Fibroblast of upper back skin (primary cell): ENCODE data around the gene SGTA.
"Not testable (repeated sequence)": the region's sequence is repeated elsewhere in the genome, so short reads cannot be mapped to it uniquely, and the experiment has no call there.

Source experiments
- DNase-seq: peaks from one replicate; pipeline ENCODE4 v3.0.0-alpha.2; 2013

SGTA gene

DNA sequence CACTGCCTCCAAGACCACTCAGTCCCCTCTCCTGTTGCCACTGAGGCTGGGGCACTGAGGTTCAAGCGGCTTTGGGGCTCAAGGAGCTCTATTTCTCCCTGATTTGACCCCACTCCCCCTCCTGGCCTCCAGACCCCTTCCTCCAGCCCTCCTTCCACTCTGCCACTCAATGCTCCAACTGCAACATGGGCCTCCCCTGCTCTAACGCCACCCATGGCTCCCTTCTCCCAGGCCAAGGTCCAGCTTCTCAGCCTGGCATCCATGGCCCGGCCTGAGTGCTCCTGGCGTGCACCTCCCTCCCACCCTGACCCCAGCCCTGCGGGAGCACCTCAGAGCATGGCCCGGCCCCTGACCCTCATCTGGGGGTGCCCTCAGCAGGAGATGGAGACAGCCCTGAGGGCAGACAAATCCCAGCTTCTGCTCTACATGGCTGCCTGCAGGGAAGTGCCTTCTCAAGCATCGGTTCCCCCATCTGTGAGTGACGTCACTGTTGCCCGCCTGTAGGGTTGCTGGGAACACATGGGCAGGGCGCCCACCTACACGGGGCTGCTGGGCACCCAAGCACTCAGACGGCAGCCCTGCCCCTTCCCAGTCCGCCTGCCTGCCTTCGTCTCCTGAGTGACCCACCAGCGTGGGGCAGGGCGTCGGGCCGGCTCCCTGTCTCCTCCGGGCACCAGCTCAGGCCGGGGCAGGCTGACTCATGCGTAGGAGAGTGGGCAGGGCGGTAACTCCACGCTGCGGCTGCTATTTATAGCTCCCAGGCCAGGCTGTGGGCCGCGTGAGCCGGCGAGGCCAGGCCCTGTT lies 60.3 kb downstream of the SGTA start:
- DNase-seq: peak; percentile 9

DNA sequence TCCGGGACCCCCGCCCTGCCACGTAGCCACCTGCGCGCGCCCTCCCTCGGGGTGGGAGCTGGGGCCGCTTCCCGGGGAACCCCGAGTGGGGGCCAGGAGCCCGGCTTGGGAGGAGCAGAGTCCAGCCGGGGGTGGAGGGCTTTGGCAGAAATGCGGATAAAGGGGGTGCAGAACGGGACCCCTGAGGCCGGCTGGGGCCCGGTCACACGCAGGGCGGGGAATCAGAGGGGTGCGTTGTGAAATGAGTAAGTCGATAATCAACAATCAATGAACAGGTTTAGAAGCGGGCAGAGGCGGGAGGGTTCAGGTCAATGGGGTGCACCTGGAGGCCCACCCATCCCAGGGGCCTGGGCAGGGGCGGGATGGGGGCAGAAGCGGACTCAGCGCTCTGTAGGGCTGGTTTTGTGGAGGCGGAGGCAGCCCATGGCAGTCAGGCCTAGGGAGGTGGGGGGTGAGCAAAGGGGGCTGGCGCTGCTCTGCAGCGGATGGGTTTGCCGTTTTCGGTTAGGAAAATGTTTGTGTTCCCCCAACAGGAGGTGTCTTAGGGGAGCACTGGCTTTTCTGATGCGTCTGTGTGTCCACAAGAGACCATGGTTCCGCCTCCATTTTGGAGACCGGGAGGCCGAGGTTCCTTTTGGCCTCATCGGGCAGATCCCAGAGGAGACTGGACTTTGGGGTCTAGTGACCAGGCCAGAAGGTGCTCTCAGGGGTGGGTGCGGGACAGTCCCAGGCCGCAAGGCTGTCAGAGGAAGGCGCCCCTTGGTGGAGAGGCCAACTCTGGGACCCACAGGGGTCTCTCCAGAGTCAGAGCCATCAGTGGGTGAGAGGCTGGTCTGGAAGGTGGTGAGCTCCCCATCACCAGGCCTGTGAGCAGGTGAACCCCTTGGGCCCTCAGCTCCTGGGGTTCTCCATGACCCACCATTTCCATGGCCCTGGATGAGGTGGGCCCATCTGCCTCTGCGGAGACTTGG lies 61.2 kb downstream of the SGTA start:
- no peak for DNase-seq

DNA sequence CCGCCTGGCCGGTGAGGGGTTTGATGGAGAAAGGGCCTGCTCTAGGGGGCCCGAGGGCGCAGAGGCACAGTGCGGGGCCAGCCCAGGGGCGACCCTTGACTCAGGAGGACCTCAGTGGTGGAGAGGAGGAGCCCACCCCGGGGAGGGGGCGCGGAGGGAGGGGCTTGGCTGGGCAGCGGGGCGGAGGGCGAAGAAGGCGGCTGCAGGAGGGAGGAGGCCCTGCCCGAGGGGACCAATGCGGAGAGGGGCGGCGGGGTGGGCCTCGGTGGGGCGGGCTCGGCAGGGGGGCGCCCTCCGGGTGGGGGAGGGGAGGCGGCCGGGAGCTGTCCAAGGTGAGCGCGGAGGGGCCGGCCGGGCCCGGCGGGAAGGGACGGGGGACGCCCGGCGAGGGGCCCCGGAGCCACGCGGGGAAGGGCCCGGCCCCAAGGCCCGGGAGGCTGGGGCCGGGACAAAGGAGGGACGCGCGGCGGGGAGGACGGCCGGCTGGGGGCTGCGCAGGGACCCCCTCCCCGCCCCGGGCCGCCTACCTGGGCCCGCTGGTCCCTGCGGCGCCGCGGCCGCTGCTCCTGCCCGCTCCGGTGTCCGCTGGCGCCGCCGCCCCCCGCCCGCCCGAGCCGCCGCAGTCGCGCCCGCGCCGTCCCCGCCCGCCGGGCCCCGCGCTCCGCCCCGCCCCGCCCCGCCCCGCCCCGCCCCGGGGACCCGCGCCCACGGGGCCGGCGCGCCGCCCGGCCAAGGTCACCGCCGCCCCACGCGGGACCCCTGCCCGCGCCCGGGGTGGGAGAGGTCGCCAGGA lies 62.1 kb downstream of the SGTA start, which contains the start of gene DIRAS1:
Gene DIRAS1 (minus strand): TSS at position 596 of the 793 bp plus-strand sequence. CDS start 3,566 bp downstream, outside the sequence.
- DNase-seq: no peak

DNA sequence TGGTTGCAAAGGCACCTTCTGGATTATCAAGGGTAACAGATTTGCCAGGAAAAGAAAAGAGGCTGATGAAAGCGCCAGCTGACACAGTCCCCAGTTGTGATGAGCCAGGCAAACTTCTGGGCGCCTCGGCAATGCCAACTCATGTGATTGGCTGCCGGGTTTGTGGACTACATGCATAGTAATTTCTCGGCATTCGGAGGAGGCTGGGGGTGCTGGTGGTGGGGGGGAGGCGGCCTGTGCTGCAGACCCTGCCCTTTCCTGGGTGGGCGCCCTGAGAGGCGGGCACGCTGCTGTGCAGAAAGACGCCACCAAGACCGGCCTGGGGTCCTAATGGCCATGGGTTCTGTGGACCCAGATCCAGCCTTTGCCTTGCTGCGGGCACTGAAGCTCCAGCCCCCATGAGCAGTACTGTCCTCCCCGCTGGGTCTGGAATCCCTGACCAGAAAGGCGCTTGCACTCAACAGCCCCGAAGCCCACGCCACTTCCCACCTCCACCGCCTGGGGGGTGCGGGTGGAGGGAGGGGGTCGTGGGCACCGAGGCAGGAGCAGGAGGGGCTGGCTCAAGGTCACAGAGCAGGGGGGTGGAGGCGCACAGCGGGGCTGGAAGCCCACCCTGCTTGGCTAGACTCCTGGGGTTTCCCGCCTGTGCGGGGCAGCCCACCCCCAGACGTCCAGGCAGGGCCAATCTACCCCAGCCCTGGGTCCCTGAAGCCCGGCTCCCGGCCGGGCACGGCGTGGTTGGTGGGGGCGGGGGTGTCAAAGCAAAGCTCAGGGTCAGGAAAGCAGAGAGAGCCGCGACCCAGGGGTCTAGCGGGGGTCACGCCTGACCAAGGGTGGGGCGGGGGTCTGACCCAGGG lies 62.9 kb downstream of the SGTA start:
- peak; percentile 13 for DNase-seq

DNA sequence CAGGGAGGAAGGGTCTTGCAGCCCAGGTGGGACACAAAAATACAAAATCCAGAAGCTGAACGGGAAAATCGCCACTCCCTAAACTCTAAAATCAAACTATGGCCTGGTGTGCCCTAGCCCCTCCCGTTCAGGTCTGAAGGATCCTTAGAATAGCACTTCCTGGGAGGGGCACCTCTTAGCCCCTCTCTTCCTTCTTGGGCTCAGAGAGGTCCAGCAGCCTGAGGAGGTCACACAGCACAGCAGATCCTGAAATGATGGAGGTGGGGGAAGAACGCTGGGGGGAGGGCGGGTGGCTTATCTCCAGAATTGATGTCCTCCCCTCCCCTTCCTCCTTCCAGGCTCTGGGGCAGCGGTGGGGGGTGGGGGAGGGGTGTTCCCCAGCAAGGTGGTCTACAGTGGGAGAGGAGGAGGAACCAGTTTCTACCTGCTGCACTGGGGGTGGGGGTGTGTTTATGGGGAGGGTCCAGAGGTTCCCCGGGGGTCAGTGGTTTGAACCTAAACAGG lies 63.8 kb downstream of the SGTA start:
- no peak for DNase-seq

DNA sequence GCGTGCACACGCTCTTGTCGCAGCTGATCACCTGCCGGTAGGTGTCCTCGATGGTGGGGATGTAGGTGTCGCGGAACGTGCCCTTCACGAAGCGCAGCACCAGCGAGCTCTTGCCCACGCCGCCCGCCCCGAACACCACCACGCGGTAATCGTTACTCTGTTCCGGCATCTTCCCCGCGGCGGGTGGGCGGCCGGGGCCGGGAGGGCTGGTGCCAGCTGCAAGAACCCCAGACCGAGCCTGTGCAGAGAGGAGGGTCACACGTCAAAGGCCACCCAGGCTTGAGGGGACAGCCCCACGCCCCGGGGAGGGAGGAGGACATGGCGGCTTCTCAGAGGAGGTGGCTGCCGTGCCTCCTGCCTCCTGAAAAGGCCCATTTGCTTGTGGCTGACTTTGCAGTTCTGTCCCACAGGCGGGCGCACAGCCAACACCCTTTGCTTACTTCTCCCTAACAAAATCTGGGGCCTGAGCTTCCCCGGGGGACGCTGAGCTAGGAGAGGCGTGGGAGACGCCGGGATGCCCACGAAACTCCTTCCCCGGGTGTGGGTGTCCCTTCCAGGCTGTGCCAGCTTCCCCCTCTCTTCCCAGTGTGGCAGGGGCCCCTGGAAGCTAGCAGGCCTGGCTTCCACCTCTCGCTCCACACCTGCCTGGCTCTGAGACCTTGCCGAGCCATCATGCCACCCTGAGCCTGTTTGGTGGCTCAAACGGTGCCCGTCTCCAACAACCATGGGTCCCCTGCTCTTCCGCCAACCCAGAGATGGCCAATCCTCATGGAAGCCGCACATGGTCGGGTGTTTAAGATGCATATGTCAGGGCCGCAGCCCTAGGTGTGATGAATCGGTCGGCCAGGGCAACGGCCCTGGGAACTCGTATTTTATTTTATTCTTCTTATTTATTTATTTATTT lies 65.2 kb downstream of the SGTA start:
- no peak for DNase-seq

DNA sequence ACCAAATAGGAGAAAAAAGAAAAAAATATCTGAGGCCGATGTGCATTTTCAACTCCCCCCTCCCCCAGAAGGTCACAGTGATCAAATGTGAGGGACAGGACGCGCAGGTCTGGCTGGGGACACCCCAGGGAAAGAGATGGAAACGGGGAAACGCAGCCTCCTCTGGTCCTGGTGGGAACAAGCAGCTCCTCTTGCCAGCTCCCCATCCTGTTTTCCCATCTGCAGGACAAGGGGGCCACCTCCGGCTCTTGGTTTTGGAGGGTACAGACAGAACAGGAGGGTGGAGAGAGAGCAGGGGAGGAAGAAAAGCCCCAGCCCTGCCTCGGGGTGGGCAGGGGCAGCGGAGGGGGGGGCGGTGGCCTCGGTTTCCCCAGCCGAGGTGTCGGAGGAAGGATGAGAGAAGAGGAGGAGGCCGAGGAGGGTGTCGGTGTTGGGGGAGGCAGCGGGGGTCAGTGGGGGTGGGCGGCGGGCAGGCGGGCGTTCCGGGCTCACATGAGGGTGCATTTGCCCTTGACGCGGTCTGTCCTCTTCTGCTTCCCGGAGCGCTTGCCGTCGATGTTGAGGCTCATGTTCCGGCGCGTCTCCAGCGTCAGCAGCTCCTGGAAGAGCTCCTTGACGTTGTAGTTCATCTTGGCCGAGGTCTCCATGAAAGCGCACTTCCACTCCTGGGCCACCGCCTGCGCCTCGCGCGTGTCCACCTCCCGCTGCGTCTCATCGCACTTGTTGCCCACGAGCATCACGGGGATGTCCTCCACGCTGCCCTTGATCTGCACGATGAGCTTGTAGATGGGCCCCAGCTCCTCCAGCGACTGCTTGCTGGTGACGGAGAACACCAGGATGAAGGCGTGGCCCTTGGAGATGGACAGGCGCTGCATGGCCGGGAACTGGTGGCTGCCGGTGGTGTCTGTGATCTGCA lies 66.1 kb downstream of the SGTA start:
- DNase-seq: no peak

DNA sequence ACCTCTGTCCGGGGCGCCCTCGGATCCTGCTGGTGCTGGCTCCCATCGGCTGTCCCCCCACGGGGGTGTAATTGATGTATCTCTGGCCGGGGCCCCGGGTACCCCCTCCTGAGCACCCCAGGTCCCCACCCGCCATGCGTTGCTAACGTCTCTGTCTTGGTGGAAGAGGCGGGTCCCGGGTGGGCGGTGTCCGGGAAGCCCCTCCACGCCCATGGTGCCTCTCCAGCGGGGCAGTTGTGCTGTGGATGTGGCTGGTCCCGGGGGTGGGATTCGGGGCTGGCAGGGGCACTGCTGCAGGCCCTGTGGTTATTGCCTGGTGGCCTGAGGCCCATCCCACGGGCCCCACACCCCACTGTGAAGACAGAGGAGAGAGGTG lies 66.8 kb downstream of the SGTA start:
- no peak for DNase-seq

DNA sequence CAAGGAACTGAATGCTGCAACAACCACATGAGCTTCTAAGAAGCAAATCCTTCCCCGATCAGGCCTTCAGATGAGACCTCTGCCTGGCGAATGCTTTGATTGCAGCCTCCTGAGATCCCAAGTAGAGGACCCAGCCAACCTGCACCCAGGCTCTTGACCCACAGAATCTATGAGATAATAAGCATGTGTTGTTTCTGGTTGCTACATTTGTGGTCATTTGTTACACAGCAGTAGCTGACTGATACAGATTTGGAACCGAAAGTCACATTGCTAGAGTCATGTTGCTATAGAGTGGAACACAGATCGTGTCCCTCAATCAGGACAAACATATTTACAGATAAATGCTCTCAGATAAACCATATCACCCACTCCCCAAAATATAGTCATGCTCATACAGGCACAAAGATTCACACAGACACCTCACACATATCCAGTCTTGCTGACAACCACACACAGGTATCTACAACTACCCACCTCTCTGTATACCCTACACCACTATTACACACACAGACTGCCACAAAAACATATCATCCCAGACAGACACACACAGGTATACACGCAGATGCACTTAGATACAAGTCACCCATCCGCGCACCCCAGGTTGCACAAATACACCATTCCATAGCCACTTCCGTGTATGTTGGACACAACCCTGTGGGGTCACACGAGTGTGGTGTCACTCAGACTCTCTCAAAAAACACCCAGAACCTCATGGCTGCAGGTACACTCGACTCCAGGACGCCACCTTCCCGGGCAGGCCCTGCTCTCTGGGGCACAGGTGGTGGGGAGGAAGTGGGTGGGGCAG lies 67.4 kb downstream of the SGTA start:
- no peak for DNase-seq

DNA sequence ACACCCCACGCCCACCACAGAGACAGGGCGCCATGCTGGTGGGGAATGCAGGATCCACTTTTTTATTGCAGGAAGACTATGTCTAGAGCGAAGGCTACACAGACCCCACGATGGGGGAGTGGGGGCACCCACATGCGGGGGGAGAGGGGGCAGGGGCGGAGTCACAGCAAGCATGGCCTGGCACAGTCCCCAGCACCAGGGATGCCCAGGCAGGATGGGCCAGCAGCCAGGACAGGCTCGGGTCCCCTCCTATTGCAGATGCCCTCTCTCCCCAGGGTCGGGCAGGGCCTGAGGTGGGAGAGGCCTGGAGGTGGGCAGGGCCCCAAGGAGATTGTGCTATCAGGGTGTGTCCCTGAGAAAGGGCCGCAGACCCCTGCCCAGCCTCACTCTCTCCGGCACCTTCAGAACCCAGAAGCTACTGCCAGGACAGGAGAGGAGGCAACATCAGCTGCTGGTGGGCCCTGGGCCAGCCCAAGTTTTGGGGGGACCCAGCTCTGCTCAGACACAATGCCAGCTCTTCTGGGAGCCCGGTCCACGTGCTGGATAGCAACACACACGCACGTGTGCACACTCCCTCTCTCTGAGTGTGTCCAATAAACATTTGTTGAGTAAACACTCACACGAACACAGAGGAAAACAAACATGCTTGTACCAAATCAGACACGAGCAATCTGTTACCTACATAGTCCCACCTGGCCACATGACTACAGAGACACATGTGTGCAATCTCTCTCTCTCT lies 68.4 kb downstream of the SGTA start:
- DNase-seq: no peak

DNA sequence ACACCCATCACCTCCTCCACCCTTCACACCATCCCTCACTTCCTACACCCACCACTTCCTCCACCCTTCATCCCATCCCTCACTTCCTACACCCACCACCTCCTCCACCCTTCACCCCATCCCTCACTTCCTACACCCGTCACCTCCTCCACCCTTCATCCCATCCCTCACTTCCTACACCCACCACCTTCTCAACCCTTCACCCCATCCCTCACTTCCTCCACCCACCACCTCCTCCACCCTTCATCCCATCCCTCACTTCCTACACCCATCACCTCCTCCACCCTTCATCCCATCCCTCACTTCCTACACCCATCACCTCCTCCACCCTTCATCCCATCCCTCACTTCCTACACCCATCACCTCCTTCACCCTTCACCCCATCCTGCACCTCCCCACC lies 69.0 kb downstream of the SGTA start:
- not testable (repeated sequence) for DNase-seq

DNA sequence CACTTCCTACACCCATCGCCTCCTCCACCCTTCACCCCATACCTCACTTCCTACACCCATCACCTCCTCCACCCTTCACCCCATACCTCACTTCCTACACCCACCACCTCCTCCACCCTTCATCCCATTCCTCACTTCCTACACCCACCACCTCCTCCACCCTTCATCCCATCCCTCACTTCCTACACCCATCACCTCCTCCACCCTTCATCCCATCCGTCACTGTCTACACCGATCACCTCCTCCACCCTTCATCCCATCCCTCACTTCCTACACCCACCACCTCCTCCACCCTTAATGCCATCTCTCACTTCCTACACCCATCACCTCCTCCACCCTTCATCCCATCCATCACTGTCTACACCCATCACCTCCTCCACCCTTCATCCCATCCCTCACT lies 69.9 kb downstream of the SGTA start:
- not testable (repeated sequence) for DNase-seq

DNA sequence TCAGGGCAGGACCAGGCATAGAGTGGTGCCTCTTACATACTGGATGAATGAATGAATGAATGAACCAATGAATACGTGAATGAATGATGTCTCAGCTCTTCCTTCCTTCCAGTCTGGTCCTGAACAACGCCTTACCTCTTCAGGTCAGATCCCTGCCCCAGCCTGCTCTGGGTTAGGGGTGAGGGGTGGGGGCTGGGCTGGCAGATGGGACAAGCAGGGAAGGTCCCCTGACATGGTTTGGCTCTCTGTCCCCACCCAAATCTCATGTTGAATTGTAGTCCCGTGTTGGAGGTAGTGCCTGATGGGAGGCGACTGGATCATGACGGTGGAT lies 71.2 kb downstream of the SGTA start:
- no peak for DNase-seq

DNA sequence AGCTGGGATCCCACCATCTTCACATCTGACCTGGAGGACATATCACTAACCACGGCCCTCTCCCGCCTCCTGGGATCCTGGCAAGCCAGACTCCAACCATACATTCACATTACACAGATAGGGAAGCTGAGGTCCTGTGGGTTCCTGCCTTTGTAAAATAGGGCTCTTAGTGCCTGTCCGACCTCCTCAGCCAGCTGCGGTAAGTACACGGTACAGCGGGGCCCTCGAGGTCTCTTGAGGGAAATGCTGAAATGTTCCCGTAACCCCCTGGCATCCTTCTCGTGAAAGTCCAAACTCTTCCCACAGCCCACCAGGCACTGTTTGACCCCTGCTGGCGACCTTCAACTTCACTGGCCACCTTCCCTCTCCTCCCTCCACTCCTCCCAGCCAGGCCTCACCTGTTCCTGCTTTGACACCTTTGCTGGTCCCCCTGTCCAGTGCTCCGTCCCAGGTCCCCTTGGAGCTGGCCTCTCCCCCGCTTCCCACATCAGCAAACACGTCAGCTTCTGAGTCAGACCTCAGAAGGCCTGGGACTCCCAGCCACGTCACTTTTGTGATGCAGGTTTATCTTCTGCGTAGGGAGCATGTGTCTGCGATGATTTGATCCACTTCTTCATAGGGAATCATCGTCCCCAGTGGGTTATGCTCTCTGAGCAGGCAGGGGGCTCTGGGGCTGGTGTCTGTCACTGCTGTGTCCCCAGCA lies 71.8 kb downstream of the SGTA start:
- peak; percentile 19 for DNase-seq

DNA sequence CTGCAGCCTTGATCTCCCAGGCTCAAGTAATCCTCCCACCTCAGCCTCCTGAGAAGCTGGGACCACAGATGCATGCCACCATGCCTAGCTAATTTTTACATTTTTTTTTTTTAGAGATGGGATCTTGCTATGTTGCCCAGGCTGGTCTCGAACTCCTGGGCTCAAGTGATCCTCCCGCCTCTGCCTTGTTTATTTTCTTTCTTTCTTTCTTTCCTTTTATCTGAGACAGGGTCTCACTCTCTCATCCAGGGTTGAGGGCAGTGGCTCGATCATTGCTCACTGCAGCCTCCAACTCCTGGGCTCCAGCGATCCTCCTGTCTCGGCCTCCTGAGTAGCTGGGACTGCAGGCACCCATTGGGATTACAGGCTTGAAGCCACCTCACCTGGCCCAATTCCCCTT lies 76.8 kb downstream of the SGTA start:
- no peak for DNase-seq
